Mesendoderm (in vitro differentiated cells): Measurements from ENCODE around the gene TCF4.

Experiments
- DNase-seq: peaks from one replicate; pipeline ENCODE4 v3.0.0; 2013
- H2AK5ac ChIP-seq: 2 replicates; pipeline ENCODE4 v1.6.1; 2013; ENCODE audit warnings: low read length, inconsistent platforms
- H2BK120ac ChIP-seq: 2 replicates; pipeline ENCODE4 v1.6.1; 2013; ENCODE audit warnings: low read depth, mild to moderate bottlenecking, low read length, moderate library complexity, mixed read lengths
- H2BK15ac ChIP-seq: replicated peaks from 2 replicates; pipeline ENCODE4 v1.6.1; 2013; ENCODE audit warnings: low read depth, mild to moderate bottlenecking, moderate library complexity
- H2BK5ac ChIP-seq: 2 replicates; pipeline ENCODE4 v1.6.1; 2013; ENCODE audit warnings: low read length, inconsistent platforms
- H3K18ac ChIP-seq: 2 replicates; pipeline ENCODE4 v1.6.1; 2013; ENCODE audit warnings: mild to moderate bottlenecking, low read length, mixed read lengths
- H3K23ac ChIP-seq: one replicate; pipeline ENCODE4 v1.6.1; 2013; ENCODE audit warnings: low read length
- H3K27ac ChIP-seq: 2 replicates; pipeline ENCODE4 v1.5.1; 2013; ENCODE audit warnings: low read depth, mild to moderate bottlenecking, inconsistent platforms, low read length, moderate library complexity
- H3K27me3 ChIP-seq: 2 replicates; pipeline ENCODE4 v1.6.1; 2013; ENCODE audit warnings: low read length, control low read depth, mild to moderate bottlenecking, inconsistent platforms; ENCODE audit not compliant: insufficient read depth, poor library complexity
- H3K36me3 ChIP-seq: 2 replicates; pipeline ENCODE4 v1.6.1; 2013; ENCODE audit warnings: low read length, inconsistent platforms; ENCODE audit not compliant: control insufficient read depth, insufficient read depth
- H3K4ac ChIP-seq: one replicate; pipeline ENCODE4 v1.6.1; 2013; ENCODE audit warnings: low read depth, mild to moderate bottlenecking, low read length, moderate library complexity
- H3K4me1 ChIP-seq: 2 replicates; pipeline ENCODE4 v1.6.1; 2013; ENCODE audit warnings: low read depth, low read length, inconsistent platforms; ENCODE audit not compliant: control insufficient read depth
- H3K4me2 ChIP-seq: 2 replicates; pipeline ENCODE4 v1.6.1; 2013; ENCODE audit warnings: low read length
- H3K4me3 ChIP-seq: 2 replicates; pipeline ENCODE4 v1.5.1; 2013; ENCODE audit warnings: mild to moderate bottlenecking, low read length
- H3K56ac ChIP-seq: one replicate; pipeline ENCODE4 v1.6.1; 2013; ENCODE audit warnings: low read length
- H3K79me1 ChIP-seq: 2 replicates; pipeline ENCODE4 v1.6.1; 2013; ENCODE audit warnings: low read length, inconsistent platforms
- H3K79me2 ChIP-seq: 2 replicates; pipeline ENCODE4 v1.6.1; 2013; ENCODE audit warnings: mild to moderate bottlenecking, low read length; ENCODE audit not compliant: control insufficient read depth, insufficient read depth
- H3K9ac ChIP-seq: 2 replicates; pipeline ENCODE4 v1.6.1; 2013; ENCODE audit warnings: low read length, inconsistent platforms
- H4K5ac ChIP-seq: one replicate; pipeline ENCODE4 v1.6.1; 2013; ENCODE audit warnings: low read length
- H4K8ac ChIP-seq: one replicate; pipeline ENCODE4 v1.6.1; 2013; ENCODE audit warnings: low read depth, mild to moderate bottlenecking, control low read depth, low read length, moderate library complexity
- WGBS: extraction: QIAGEN DNeasy Blood & Tissue Kit; methylation state at CpG from one replicate; pipeline ENCODE4 v1.1.7; 2013; ENCODE audit warnings: low lambda C conversion rate, missing lambda C conversion rate; ENCODE audit not compliant: insufficient coverage; ENCODE audit errors: extremely low coverage; 5-methylcytosine and 5-hydroxymethylcytosine counted together

The TCF4 gene

GRCh38 chr18:55534996-55535395 lies 53.0 kb downstream of the TCF4 start:
- no peak for DNase-seq
- no peak overlapping the region for H3K18ac ChIP-seq
- H3K36me3 ChIP-seq, result no peaks in the 10 kb centered on the region
- H4K8ac ChIP-seq, result no peak overlapping the region
- H3K9ac ChIP-seq, result no peak overlapping the region
- no peak overlapping the region for H3K4me3 ChIP-seq
- H2BK120ac ChIP-seq, result no peak overlapping the region
- H3K79me1 ChIP-seq, result peaks cover 12% of the 10 kb centered on the region
- H3K4me2 ChIP-seq, result no peak overlapping the region
- no peak overlapping the region for H4K5ac ChIP-seq
- H2BK15ac ChIP-seq, result no peak overlapping the region
- no peak overlapping the region for H2BK5ac ChIP-seq
- H3K79me2 ChIP-seq, result peaks cover 45% of the 10 kb centered on the region
- no peak overlapping the region for H3K4ac ChIP-seq
- H3K27me3 ChIP-seq, result no peaks in the 10 kb centered on the region
- no peak overlapping the region for H3K56ac ChIP-seq
- no peak overlapping the region for H3K23ac ChIP-seq
- H3K4me1 ChIP-seq, result peaks cover 6% of the 10 kb centered on the region
- no peak overlapping the region for H3K27ac ChIP-seq
- WGBS, result no CpG with 5 or more reads among the region's 4 CpGs
- H2AK5ac ChIP-seq, result no peak overlapping the region

- peaks cover 49% of the 10 kb centered on the region for H3K79me2 ChIP-seq
- H3K23ac ChIP-seq, result no peak overlapping the region
- no peak overlapping the region for H2BK120ac ChIP-seq
- H3K4me1 ChIP-seq, result peaks cover 8% of the 10 kb centered on the region
- H2BK15ac ChIP-seq, result no peak overlapping the region
- no peak overlapping the region for H2BK5ac ChIP-seq
- no peak overlapping the region for H3K4me3 ChIP-seq
- no peak overlapping the region for H3K4ac ChIP-seq
- DNase-seq, result no peak
- no CpG with 5 or more reads among the region's 3 CpGs for WGBS
- H4K8ac ChIP-seq, result no peak overlapping the region
- no peaks in the 10 kb centered on the region for H3K36me3 ChIP-seq
- no peaks in the 10 kb centered on the region for H3K27me3 ChIP-seq
- peaks cover 12% of the 10 kb centered on the region for H3K79me1 ChIP-seq
- no peak overlapping the region for H4K5ac ChIP-seq
- no peak overlapping the region for H3K18ac ChIP-seq
- H3K27ac ChIP-seq, result no peak overlapping the region
- H3K9ac ChIP-seq, result no peak overlapping the region
- no peak overlapping the region for H2AK5ac ChIP-seq
- no peak overlapping the region for H3K4me2 ChIP-seq
- no peak overlapping the region for H3K56ac ChIP-seq
Observed at GRCh38 chr18:55534547-55534946, 53.4 kb downstream of the TCF4 start.

DNA sequence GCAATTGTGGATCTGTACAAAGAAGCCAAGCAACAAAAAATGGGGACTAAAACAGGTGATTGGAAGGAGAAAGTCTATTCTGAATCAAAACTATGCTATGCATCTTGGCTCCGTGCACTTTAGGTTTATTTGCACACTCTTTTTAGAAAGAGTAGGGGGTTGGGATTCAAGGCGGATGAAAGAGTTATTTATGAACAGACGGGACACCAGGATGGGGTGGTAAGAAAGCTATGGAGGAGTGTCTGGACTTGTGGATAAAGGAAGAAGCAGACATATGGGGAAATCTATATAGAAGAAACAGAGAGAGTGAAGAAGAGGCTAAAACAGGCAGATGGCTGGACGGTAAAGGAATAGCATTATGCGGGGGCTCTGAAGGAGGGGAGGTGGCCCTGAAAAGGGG lies 57.8 kb downstream of the TCF4 start:
- H3K27ac ChIP-seq, result no peak overlapping the region
- WGBS, result no CpG with 5 or more reads among the region's 5 CpGs

GRCh38 chr18:55529581-55529980 lies 58.4 kb downstream of the TCF4 start:
- H2BK15ac ChIP-seq, result no peak overlapping the region
- H3K18ac ChIP-seq, result no peak overlapping the region
- no peak overlapping the region for H2BK5ac ChIP-seq
- no peak overlapping the region for H4K5ac ChIP-seq
- no peak overlapping the region for H4K8ac ChIP-seq
- peaks cover 10% of the 10 kb centered on the region for H3K79me1 ChIP-seq
- H3K4ac ChIP-seq, result no peak overlapping the region
- WGBS, result no CpG with 5 or more reads among the region's 4 CpGs
- H2BK120ac ChIP-seq, result no peak overlapping the region
- no peak overlapping the region for H3K23ac ChIP-seq
- H3K4me2 ChIP-seq, result no peak overlapping the region
- H2AK5ac ChIP-seq, result no peak overlapping the region
- no peak overlapping the region for H3K27ac ChIP-seq
- no peak overlapping the region for H3K4me3 ChIP-seq
- no peak overlapping the region for H3K9ac ChIP-seq
- no peak overlapping the region for H3K56ac ChIP-seq
- H3K79me2 ChIP-seq, result peaks cover 43% of the 10 kb centered on the region
- no peak for DNase-seq
- H3K4me1 ChIP-seq, result peaks cover 8% of the 10 kb centered on the region
- H3K36me3 ChIP-seq, result no peaks in the 10 kb centered on the region
- H3K27me3 ChIP-seq, result no peaks in the 10 kb centered on the region

More for the DNA sequence above, 57.8 kb downstream of the TCF4 start:
- H3K4ac ChIP-seq, result no peak overlapping the region
- peaks cover 49% of the 10 kb centered on the region for H3K79me2 ChIP-seq
- H3K4me1 ChIP-seq, result peaks cover 10% of the 10 kb centered on the region
- H2BK5ac ChIP-seq, result no peak overlapping the region
- no peaks in the 10 kb centered on the region for H3K27me3 ChIP-seq
- DNase-seq, result no peak
- no peak overlapping the region for H3K56ac ChIP-seq
- no peak overlapping the region for H2BK120ac ChIP-seq
- no peak overlapping the region for H3K9ac ChIP-seq
- H3K79me1 ChIP-seq, result peaks cover 15% of the 10 kb centered on the region
- no peak overlapping the region for H3K18ac ChIP-seq
- H2BK15ac ChIP-seq, result no peak overlapping the region
- H2AK5ac ChIP-seq, result no peak overlapping the region
- H3K4me3 ChIP-seq, result no peak overlapping the region
- H3K23ac ChIP-seq, result no peak overlapping the region
- H3K36me3 ChIP-seq, result no peaks in the 10 kb centered on the region
- H4K8ac ChIP-seq, result no peak overlapping the region
- H4K5ac ChIP-seq, result no peak overlapping the region
- H3K4me2 ChIP-seq, result no peak overlapping the region

DNA sequence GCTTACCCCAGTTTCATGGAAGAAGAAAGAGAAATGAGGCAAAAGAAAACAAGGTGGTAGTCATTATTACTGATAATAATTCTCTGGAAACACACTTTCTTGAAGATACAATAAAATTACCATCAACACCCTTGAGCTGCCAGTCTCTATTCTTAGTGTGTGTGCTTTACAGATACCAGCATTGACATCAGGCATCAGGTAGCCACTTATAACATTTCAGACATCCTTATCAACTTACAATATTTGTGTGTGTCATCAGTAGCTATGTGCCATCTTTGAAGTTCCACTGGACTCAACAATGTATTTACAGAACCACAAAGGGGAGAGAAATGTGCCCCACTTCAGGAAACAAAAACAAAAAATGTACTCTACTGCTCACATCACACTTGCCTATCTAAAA lies 62.1 kb downstream of the TCF4 start:
- Histone ChIP-seq H3K18ac (no peak overlapping the region), H3K79me1 (peaks cover 5% of the 10 kb centered on the region), H3K4ac (no peak overlapping the region), H3K36me3 (no peaks in the 10 kb centered on the region), H3K56ac (no peak overlapping the region), H3K4me1 (peaks cover 6% of the 10 kb centered on the region), H3K79me2 (peaks cover 24% of the 10 kb centered on the region), H2AK5ac (no peak overlapping the region), H4K5ac (no peak overlapping the region), H3K27me3 (no peaks in the 10 kb centered on the region), H3K27ac (no peak overlapping the region), H2BK15ac (no peak overlapping the region), H3K9ac (no peak overlapping the region), H3K4me3 (no peak overlapping the region), H4K8ac (no peak overlapping the region), H2BK5ac (no peak overlapping the region), H2BK120ac (no peak overlapping the region), H3K23ac (no peak overlapping the region), H3K4me2 (no peak overlapping the region)
- no peak for DNase-seq

- no peak overlapping the region for H4K5ac ChIP-seq
- no peaks in the 10 kb centered on the region for H3K27me3 ChIP-seq
- no peak overlapping the region for H3K27ac ChIP-seq
- H3K4me1 ChIP-seq, result peaks cover 4% of the 10 kb centered on the region
- no peak overlapping the region for H3K56ac ChIP-seq
- no peak overlapping the region for H3K9ac ChIP-seq
- H3K23ac ChIP-seq, result no peak overlapping the region
- H2AK5ac ChIP-seq, result no peak overlapping the region
- H3K4ac ChIP-seq, result no peak overlapping the region
- H4K8ac ChIP-seq, result no peak overlapping the region
- H2BK5ac ChIP-seq, result no peak overlapping the region
- no peak for DNase-seq
- no peaks in the 10 kb centered on the region for H3K36me3 ChIP-seq
- peaks cover 23% of the 10 kb centered on the region for H3K79me2 ChIP-seq
- H3K18ac ChIP-seq, result no peak overlapping the region
- no peak overlapping the region for H2BK15ac ChIP-seq
- H3K4me3 ChIP-seq, result no peak overlapping the region
- no peak overlapping the region for H3K4me2 ChIP-seq
- H3K79me1 ChIP-seq, result peaks cover 5% of the 10 kb centered on the region
- no peak overlapping the region for H2BK120ac ChIP-seq
Observed at GRCh38 chr18:55524353-55525073, 63.5 kb downstream of the TCF4 start.
